HL-60 (cell line): ENCODE data around the gene HOXB1.

Experiments used
- CTCF ChIP-seq: IDR thresholded peaks from one replicate; pipeline ENCODE4 v1.5.1; 2011; ENCODE audit warnings: low read length, control low read depth, inconsistent platforms; ENCODE audit not compliant: insufficient read depth
- POLR2AphosphoS5 ChIP-seq: IDR thresholded peaks from 2 replicates; pipeline ENCODE4 v1.6.1; 2012; ENCODE audit warnings: low read depth
- REST ChIP-seq: IDR thresholded peaks from 2 replicates; pipeline ENCODE4 v1.6.1; 2012; ENCODE audit warnings: low read depth; ENCODE audit not compliant: insufficient replicate concordance
- SPI1 ChIP-seq: IDR thresholded peaks from 2 replicates; pipeline ENCODE4 v1.6.1; 2012; ENCODE audit warnings: low read depth, mild to moderate bottlenecking, borderline replicate concordance

GRCh38 chr17:48542114-48542656, 11.4 kb upstream of the HOXB1 start:
- TF ChIP-seq CTCF (no peak), REST (no peak), POLR2AphosphoS5 (no peak), SPI1 (no peak)
